ENCODE data around the gene UAP1.
A peak's percentile ranks its signal among the peaks of the same experiment; 100 is the strongest.

DNA sequence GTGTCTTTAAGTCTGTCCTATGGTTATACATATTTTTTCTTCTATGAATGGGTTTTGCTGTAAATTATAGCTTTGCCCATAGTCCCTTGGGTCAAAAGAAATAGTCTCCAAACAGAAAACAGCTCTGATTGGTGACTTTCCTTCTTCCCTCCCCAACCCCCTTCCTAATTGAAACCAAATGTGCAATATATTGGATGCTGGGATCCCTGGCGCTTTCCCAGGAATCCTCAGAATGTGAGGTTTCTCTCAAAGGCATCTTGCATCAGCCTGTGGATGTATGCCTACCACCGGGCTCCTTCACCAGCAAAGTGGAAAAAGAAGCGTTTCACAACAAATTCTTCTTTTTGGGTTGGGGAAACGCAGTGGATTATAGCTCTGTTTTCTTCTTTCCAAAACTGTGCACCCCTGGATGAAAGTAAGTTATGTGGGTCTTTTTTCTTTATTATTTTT lies 70.7 kb downstream of the UAP1 start, which contains the start of gene DDR2:
- TF ChIP-seq GATA2 (IDR thresholded peaks at IDR 0.05; ENCODE audit: low read depth, low read length) (peak; percentile 5; the same call in 1 of the 2 replicates), GATA3 (IDR thresholded peaks at IDR 0.05; ENCODE audit: low read depth, low read length) (no peak)

Measured in SH-SY5Y (cell line).